ENCODE results near the gene RANBP17. TPM values are rescaled to one million over a fixed set of nuclear protein-coding genes. Genes with fewer than 3 reads are reported as not detected.

RANBP17 gene
- 6.0 and 8.1 TPM in 2 replicates for polyA plus RNA-seq (2012; rRNA removed)
- polyA plus RNA-seq (2012; cell fraction: cytosol; rRNA removed) = 2.9 and 3.6 TPM in 2 replicates
- polyA plus RNA-seq (2012; cell fraction: nucleus; rRNA removed) = 27.4 and 38.4 TPM in 2 replicates

GRCh38 chr5:170861917-170862766, at the start of gene RANBP17:
Gene RANBP17, plus strand, starts transcription at chr5:170862018.
- no peaks in the 10 kb centered on the region for H4K20me1 ChIP-seq (ENCODE audit: insufficient read depth)
- peaks cover 12% of the 10 kb centered on the region for H3K9me3 ChIP-seq
- peaks cover 0 to 3% of the 10 kb centered on the region in 2 experiments; a peak in 2 of 4 replicates for H3K4me1 ChIP-seq (ENCODE audit: control insufficient read depth in 1 of 2, insufficient read depth in 2 of 2, low read depth in 1 of 2, low read length in 1 of 2)
- no peaks in the 10 kb centered on the region for H3K27me3 ChIP-seq (ENCODE audit: insufficient read depth)
- H3K36me3 ChIP-seq (replicated peaks in 1 of 2; ENCODE audit: control insufficient read depth in 1 of 2, insufficient read depth in 2 of 2, low read length in 1 of 2) = no peaks in the 10 kb centered on the region
- TF ChIP-seq RCOR1 (IDR thresholded peaks at IDR 0.05; ENCODE audit: low read length) (no peak), NFIC (IDR thresholded peaks at IDR 0.05; ENCODE audit: borderline replicate concordance) (no peak), SIN3A (IDR thresholded peaks at IDR 0.05; ENCODE audit: borderline replicate concordance, low read depth, low read length) (peak; percentile 37; the same call in 1 of the 2 replicates), EP300 (IDR thresholded peaks at IDR 0.05; ENCODE audit: borderline replicate concordance in 1 of 2, low read depth in 1 of 2, low read length in 1 of 2) (no peak), MAX (IDR thresholded peaks at IDR 0.05; ENCODE audit: low read depth) (peak; percentile 13; the same call in 1 of the 2 replicates), TAF1 (IDR thresholded peaks at IDR 0.05; ENCODE audit: borderline replicate concordance, low read depth, low read length) (peak; percentile 63), TCF12 (IDR thresholded peaks at IDR 0.05) (no peak), POLR2AphosphoS5 (IDR thresholded peaks at IDR 0.05; ENCODE audit: low read depth, low read length) (0 out of 2 replicates have a peak, but pooled peaks have one; percentile 17), GATA2 (CRISPR knock-in tag; IDR thresholded peaks at IDR 0.05) (no peak), RAD21 (IDR thresholded peaks at IDR 0.05; ENCODE audit: low read length) (no peak; the same call in 1 of the 2 replicates), REST (IDR thresholded peaks at IDR 0.05; ENCODE audit: low read depth, low read length) (peak; percentile 37; the same call in 1 of the 2 replicates), YY1 (IDR thresholded peaks at IDR 0.05; ENCODE audit: low read depth) (peak; percentile 78)
- ChIA-PET CTCF (interaction anchor here (1.8 kb wide), 1 partner anchor 70 kb away, joined by 5 read pairs; no protein-coding TSS in a partner anchor), POLR2A (no interaction called here)
- no peaks in the 10 kb centered on the region for H3K9me2 ChIP-seq
- H3F3A ChIP-seq (replicated peaks; ENCODE audit: insufficient read depth) = peaks cover 7% of the 10 kb centered on the region
- H3K4me2 ChIP-seq = peak within 1 kb of the TSS; percentile 73
- peak within 1 kb of the TSS; percentile 77 for H3K9ac ChIP-seq
- H2AFZ ChIP-seq (ENCODE audit: low read depth) = peak within 1 kb of the TSS; percentile 94
- H3K79me2 ChIP-seq (ENCODE audit: insufficient read depth) = peaks cover 29% of the 10 kb centered on the region
- 3% methylated on average over 16 of the region's 102 CpGs for WGBS (ENCODE audit: low lambda C conversion rate)
- peak within 1 kb of the TSS; percentile 74 to 90 for H3K4me3 ChIP-seq (ENCODE audit: low read depth in 2 of 2, low read length in 1 of 2)
- H3K27ac ChIP-seq (ENCODE audit: low read depth in 2 of 2, low read length in 1 of 2) = peak within 1 kb of the TSS; percentile 49 to 65; a peak in 3 of 4 replicates
- DNase-seq = peak; percentile 95

Data from SK-N-SH (cell line).